ENCODE data around the gene ENGASE. TPM values are rescaled to one million over a fixed set of nuclear protein-coding genes. Genes with fewer than 3 reads are reported as not detected.
"Not testable (repeated sequence)": the region's sequence is repeated elsewhere in the genome, so short reads cannot be mapped to it uniquely, and the experiment has no call there.

The ENGASE gene
- polyA plus RNA-seq, 3 donors from 2014 or later, result 1.9 to 6.6 (median 1.9) TPM

GRCh38 chr17:79072544-79072943 is 2.1 kb upstream of the ENGASE start:
- no peak overlapping the region for H3K4me3 Mint-ChIP-seq

GRCh38 chr17:79073016-79073705 is 1.5 kb upstream of the ENGASE start:
- H3K9me3 Mint-ChIP-seq, result no peaks in the 10 kb centered on the region
- peak overlapping the region in 2 of 5 donors; percentile 15 to 87 for H3K4me3 Mint-ChIP-seq
- H3K4me1 Mint-ChIP-seq, result peaks cover 12 to 18% of the 10 kb centered on the region in 2 donors
- H3K27ac Mint-ChIP-seq, result peak overlapping the region in 1 of 6 donors; percentile 77
- H3K36me3 Mint-ChIP-seq, result no peaks in the 10 kb centered on the region
- no peak for DNase-seq
- H3K27me3 Mint-ChIP-seq (ENCODE audit: low read depth in 3 of 3), result peaks cover 3 to 6% (median 3%) of the 10 kb centered on the region in 3 donors

More at GRCh38 chr17:79072544-79072943, 2.1 kb upstream of the ENGASE start:
- Mint-ChIP-seq H3K9me3 (no peaks in the 10 kb centered on the region), H3K27me3 (ENCODE audit: low read depth in 3 of 3) (peaks cover 3 to 6% (median 3%) of the 10 kb centered on the region in 3 donors), H3K27ac (no peak overlapping the region), H3K36me3 (no peaks in the 10 kb centered on the region), H3K4me1 (peaks cover 12 to 18% of the 10 kb centered on the region in 2 donors)
- DNase-seq, result no peak

GRCh38 chr17:79073706-79074088 is 927 bp upstream of the ENGASE start:
- DNase-seq, result no peak
- Mint-ChIP-seq H3K9me3 (no peaks in the 10 kb centered on the region), H3K27ac (peak overlapping the region in 1 of 6 donors; percentile 77), H3K27me3 (ENCODE audit: low read depth in 3 of 3) (peaks cover 3 to 6% (median 5%) of the 10 kb centered on the region in 3 donors), H3K36me3 (no peaks in the 10 kb centered on the region), H3K4me3 (peak overlapping the region in 3 of 5 donors; percentile 15 to 87 (median 87)), H3K4me1 (peaks cover 12 to 18% of the 10 kb centered on the region in 2 donors)

GRCh38 chr17:79074121-79074648 is 439 bp upstream of the ENGASE start:
- Mint-ChIP-seq H3K4me1 (peaks cover 12 to 18% of the 10 kb centered on the region in 2 donors), H3K27ac (peak overlapping the region; percentile 60 to 87 (median 78)), H3K4me3 (peak overlapping the region; percentile 79 to 87 (median 84))
- not testable (repeated sequence) for H3K36me3 Mint-ChIP-seq; H3K27me3 Mint-ChIP-seq (ENCODE audit: low read depth in 3 of 3); DNase-seq; H3K9me3 Mint-ChIP-seq

- Mint-ChIP-seq H3K36me3 (peaks cover 1 to 5% (median 2%) of the 10 kb centered on the region in 3 donors), H3K9me3 (no peaks in the 10 kb centered on the region), H3K27ac (peak overlapping the region; percentile 83 to 93 (median 86)), H3K4me1 (peaks cover 12 to 18% of the 10 kb centered on the region in 2 donors), H3K4me3 (peak overlapping the region; percentile 88 to 91 (median 89)), H3K27me3 (ENCODE audit: low read depth in 3 of 3) (peaks cover 3 to 6% (median 5%) of the 10 kb centered on the region in 3 donors)
- DNase-seq, result peak; percentile 13 to 30 (median 24)
These were observed 774 bp downstream of the ENGASE start for GRCh38 chr17:79075446-79075750.

GRCh38 chr17:79075861-79076406 is 1.3 kb downstream of the ENGASE start:
- DNase-seq, result no peak
- H3K4me3 Mint-ChIP-seq, result peak overlapping the region; percentile 88 to 91 (median 89)
- H3K4me1 Mint-ChIP-seq, result peaks cover 12 to 18% of the 10 kb centered on the region in 2 donors
- H3K36me3 Mint-ChIP-seq, result peaks cover 5 to 9% (median 5%) of the 10 kb centered on the region in 3 donors
- H3K9me3 Mint-ChIP-seq, result no peaks in the 10 kb centered on the region
- peaks cover 3 to 6% (median 5%) of the 10 kb centered on the region in 3 donors for H3K27me3 Mint-ChIP-seq (ENCODE audit: low read depth in 3 of 3)
- peak overlapping the region; percentile 83 to 93 (median 86) for H3K27ac Mint-ChIP-seq

GRCh38 chr17:79077587-79077986 is 3.0 kb downstream of the ENGASE start:
- Mint-ChIP-seq H3K27ac (no peak overlapping the region), H3K4me3 (no peak overlapping the region), H3K27me3 (ENCODE audit: low read depth in 3 of 3) (peaks cover 1 to 5% (median 2%) of the 10 kb centered on the region in 3 donors), H3K36me3 (peaks cover 5 to 9% (median 8%) of the 10 kb centered on the region in 3 donors), H3K9me3 (no peaks in the 10 kb centered on the region), H3K4me1 (peaks cover 12 to 18% of the 10 kb centered on the region in 2 donors)
- DNase-seq, result no peak

GRCh38 chr17:79078476-79079190 is 4.0 kb downstream of the ENGASE start:
- Mint-ChIP-seq H3K9me3 (no peaks in the 10 kb centered on the region), H3K27me3 (ENCODE audit: low read depth in 3 of 3) (peaks cover 1 to 5% (median 2%) of the 10 kb centered on the region in 3 donors), H3K4me3 (no peak overlapping the region), H3K27ac (no peak overlapping the region), H3K36me3 (peaks cover 5 to 9% (median 8%) of the 10 kb centered on the region in 3 donors), H3K4me1 (peaks cover 12 to 18% of the 10 kb centered on the region in 2 donors)
- DNase-seq, result no peak

GRCh38 chr17:79079421-79080200 is 5.0 kb downstream of the ENGASE start:
- DNase-seq, result no peak
- no peak overlapping the region for H3K4me3 Mint-ChIP-seq
- peaks cover 5 to 9% (median 8%) of the 10 kb centered on the region in 3 donors for H3K36me3 Mint-ChIP-seq
- no peaks in the 10 kb centered on the region for H3K9me3 Mint-ChIP-seq
- peaks cover 0 to 4% (median 0%) of the 10 kb centered on the region in 3 donors for H3K27me3 Mint-ChIP-seq (ENCODE audit: low read depth in 3 of 3)
- peaks cover 12 to 14% of the 10 kb centered on the region in 2 donors for H3K4me1 Mint-ChIP-seq
- H3K27ac Mint-ChIP-seq, result no peak overlapping the region

- Mint-ChIP-seq H3K9me3 (no peaks in the 10 kb centered on the region), H3K27ac (no peak overlapping the region), H3K27me3 (ENCODE audit: low read depth in 3 of 3) (peaks cover 0 to 3% (median 0%) of the 10 kb centered on the region in 3 donors), H3K36me3 (peaks cover 5 to 9% (median 8%) of the 10 kb centered on the region in 3 donors), H3K4me1 (peaks cover 9 to 12% of the 10 kb centered on the region in 2 donors), H3K4me3 (no peak overlapping the region)
- no peak for DNase-seq
These were observed 5.7 kb downstream of the ENGASE start for GRCh38 chr17:79080349-79080748.

- Mint-ChIP-seq H3K9me3 (no peaks in the 10 kb centered on the region), H3K27me3 (ENCODE audit: low read depth in 3 of 3) (peaks cover 0 to 3% (median 0%) of the 10 kb centered on the region in 3 donors), H3K36me3 (peaks cover 5 to 9% (median 8%) of the 10 kb centered on the region in 3 donors), H3K4me3 (no peak overlapping the region), H3K4me1 (peaks cover 4 to 7% of the 10 kb centered on the region in 2 donors), H3K27ac (no peak overlapping the region)
- no peak for DNase-seq
These were observed 6.2 kb downstream of the ENGASE start for GRCh38 chr17:79080761-79081290.

GRCh38 chr17:79081571-79082276 is 7.1 kb downstream of the ENGASE start:
- DNase-seq, result no peak
- no peak overlapping the region for H3K4me3 Mint-ChIP-seq
- H3K27ac Mint-ChIP-seq, result no peak overlapping the region
- no peaks in the 10 kb centered on the region for H3K4me1 Mint-ChIP-seq
- peaks cover 5 to 9% (median 8%) of the 10 kb centered on the region in 3 donors for H3K36me3 Mint-ChIP-seq
- no peaks in the 10 kb centered on the region for H3K9me3 Mint-ChIP-seq
- peaks cover 0 to 3% (median 0%) of the 10 kb centered on the region in 3 donors for H3K27me3 Mint-ChIP-seq (ENCODE audit: low read depth in 3 of 3)
